ENCODE measurements around the gene CRACDL.

The CRACDL gene

GRCh38 chr2:98871506-98871905 is 64.5 kb downstream of the CRACDL start:
- Histone ChIP-seq H3K36me3 (ENCODE audit: insufficient read depth, low read length) (no peaks in the 10 kb centered on the region), H2AFZ (ENCODE audit: low read length, unreplicated experiment) (no peak overlapping the region), H3K4me3 (ENCODE audit: low read depth, low read length) (no peak overlapping the region), H3K79me2 (ENCODE audit: control insufficient read depth, insufficient read depth, low read length, unreplicated experiment) (no peaks in the 10 kb centered on the region), H3K4me1 (ENCODE audit: control insufficient read depth, insufficient read depth, low read length, unreplicated experiment) (peaks cover 27% of the 10 kb centered on the region), H3K27me3 (ENCODE audit: insufficient read depth, low read length) (no peaks in the 10 kb centered on the region), H3K27ac (ENCODE audit: low read depth, low read length) (no peak overlapping the region)

- peaks cover 34% of the 10 kb centered on the region for H3K4me1 ChIP-seq (ENCODE audit: control insufficient read depth, insufficient read depth, low read length, unreplicated experiment)
- H3K79me2 ChIP-seq (ENCODE audit: control insufficient read depth, insufficient read depth, low read length, unreplicated experiment), result no peaks in the 10 kb centered on the region
- no peaks in the 10 kb centered on the region for H3K36me3 ChIP-seq (ENCODE audit: insufficient read depth, low read length)
- no peak overlapping the region for H3K27ac ChIP-seq (ENCODE audit: low read depth, low read length)
- no peak overlapping the region for H2AFZ ChIP-seq (ENCODE audit: low read length, unreplicated experiment)
- H3K27me3 ChIP-seq (ENCODE audit: insufficient read depth, low read length), result no peaks in the 10 kb centered on the region
- no peak overlapping the region for H3K4me3 ChIP-seq (ENCODE audit: low read depth, low read length)
Observed at GRCh38 chr2:98870516-98871158, 65.4 kb downstream of the CRACDL start.

- Histone ChIP-seq H3K4me1 (ENCODE audit: control insufficient read depth, insufficient read depth, low read length, unreplicated experiment) (peaks cover 41% of the 10 kb centered on the region), H3K36me3 (ENCODE audit: insufficient read depth, low read length) (no peaks in the 10 kb centered on the region), H3K79me2 (ENCODE audit: control insufficient read depth, insufficient read depth, low read length, unreplicated experiment) (no peaks in the 10 kb centered on the region), H3K27ac (ENCODE audit: low read depth, low read length) (no peak overlapping the region), H2AFZ (ENCODE audit: low read length, unreplicated experiment) (no peak overlapping the region), H3K4me3 (ENCODE audit: low read depth, low read length) (no peak overlapping the region), H3K27me3 (ENCODE audit: insufficient read depth, low read length) (no peaks in the 10 kb centered on the region)
Observed at GRCh38 chr2:98869870-98870269, 66.2 kb downstream of the CRACDL start.

- H3K4me1 ChIP-seq (ENCODE audit: control insufficient read depth, insufficient read depth, low read length, unreplicated experiment), result peaks cover 42% of the 10 kb centered on the region
- H2AFZ ChIP-seq (ENCODE audit: low read length, unreplicated experiment), result no peak overlapping the region
- H3K27me3 ChIP-seq (ENCODE audit: insufficient read depth, low read length), result no peaks in the 10 kb centered on the region
- no peaks in the 10 kb centered on the region for H3K79me2 ChIP-seq (ENCODE audit: control insufficient read depth, insufficient read depth, low read length, unreplicated experiment)
- H3K4me3 ChIP-seq (ENCODE audit: low read depth, low read length), result no peak overlapping the region
- no peaks in the 10 kb centered on the region for H3K36me3 ChIP-seq (ENCODE audit: insufficient read depth, low read length)
- H3K27ac ChIP-seq (ENCODE audit: low read depth, low read length), result no peak overlapping the region
Observed at GRCh38 chr2:98869272-98869641, 66.8 kb downstream of the CRACDL start.

GRCh38 chr2:98868548-98869271 is 67.3 kb downstream of the CRACDL start:
- Histone ChIP-seq H3K4me1 (ENCODE audit: control insufficient read depth, insufficient read depth, low read length, unreplicated experiment) (peaks cover 42% of the 10 kb centered on the region), H3K27me3 (ENCODE audit: insufficient read depth, low read length) (no peaks in the 10 kb centered on the region), H3K27ac (ENCODE audit: low read depth, low read length) (no peak overlapping the region), H3K36me3 (ENCODE audit: insufficient read depth, low read length) (no peaks in the 10 kb centered on the region), H3K79me2 (ENCODE audit: control insufficient read depth, insufficient read depth, low read length, unreplicated experiment) (no peaks in the 10 kb centered on the region), H2AFZ (ENCODE audit: low read length, unreplicated experiment) (no peak overlapping the region), H3K4me3 (ENCODE audit: low read depth, low read length) (no peak overlapping the region)

- Histone ChIP-seq H2AFZ (ENCODE audit: low read length, unreplicated experiment) (no peak overlapping the region), H3K4me1 (ENCODE audit: control insufficient read depth, insufficient read depth, low read length, unreplicated experiment) (peaks cover 42% of the 10 kb centered on the region)
Observed at GRCh38 chr2:98867539-98868309, 68.3 kb downstream of the CRACDL start.

GRCh38 chr2:98866033-98866432 is 70.0 kb downstream of the CRACDL start:
- peak overlapping the region; percentile 21 for H2AFZ ChIP-seq (ENCODE audit: low read length, unreplicated experiment)

More at GRCh38 chr2:98867539-98868309, 68.3 kb downstream of the CRACDL start:
- Histone ChIP-seq H3K27ac (ENCODE audit: low read depth, low read length) (peak overlapping the region; percentile 11; the same call in 1 of the 2 replicates), H3K79me2 (ENCODE audit: control insufficient read depth, insufficient read depth, low read length, unreplicated experiment) (no peaks in the 10 kb centered on the region), H3K36me3 (ENCODE audit: insufficient read depth, low read length) (no peaks in the 10 kb centered on the region), H3K4me3 (ENCODE audit: low read depth, low read length) (no peak overlapping the region), H3K27me3 (ENCODE audit: insufficient read depth, low read length) (no peaks in the 10 kb centered on the region)

GRCh38 chr2:98861601-98862000 is 74.4 kb downstream of the CRACDL start:
- H3K36me3 ChIP-seq (ENCODE audit: insufficient read depth, low read length), result no peaks in the 10 kb centered on the region

More at GRCh38 chr2:98866033-98866432, 70.0 kb downstream of the CRACDL start:
- H3K36me3 ChIP-seq (ENCODE audit: insufficient read depth, low read length), result no peaks in the 10 kb centered on the region
- H3K27ac ChIP-seq (ENCODE audit: low read depth, low read length), result peak overlapping the region; percentile 78
- no peaks in the 10 kb centered on the region for H3K79me2 ChIP-seq (ENCODE audit: control insufficient read depth, insufficient read depth, low read length, unreplicated experiment)
- no peaks in the 10 kb centered on the region for H3K27me3 ChIP-seq (ENCODE audit: insufficient read depth, low read length)
- H3K4me3 ChIP-seq (ENCODE audit: low read depth, low read length), result no peak overlapping the region
- H3K4me1 ChIP-seq (ENCODE audit: control insufficient read depth, insufficient read depth, low read length, unreplicated experiment), result peaks cover 42% of the 10 kb centered on the region

GRCh38 chr2:98859323-98859722 is 76.7 kb downstream of the CRACDL start:
- Histone ChIP-seq H3K4me3 (ENCODE audit: low read depth, low read length) (no peak overlapping the region), H3K27me3 (ENCODE audit: insufficient read depth, low read length) (no peaks in the 10 kb centered on the region), H2AFZ (ENCODE audit: low read length, unreplicated experiment) (no peak overlapping the region), H3K36me3 (ENCODE audit: insufficient read depth, low read length) (no peaks in the 10 kb centered on the region), H3K79me2 (ENCODE audit: control insufficient read depth, insufficient read depth, low read length, unreplicated experiment) (no peaks in the 10 kb centered on the region), H3K4me1 (ENCODE audit: control insufficient read depth, insufficient read depth, low read length, unreplicated experiment) (no peaks in the 10 kb centered on the region), H3K27ac (ENCODE audit: low read depth, low read length) (no peak overlapping the region)

More at GRCh38 chr2:98861601-98862000, 74.4 kb downstream of the CRACDL start:
- no peak overlapping the region for H3K4me3 ChIP-seq (ENCODE audit: low read depth, low read length)
- no peak overlapping the region for H2AFZ ChIP-seq (ENCODE audit: low read length, unreplicated experiment)
- no peak overlapping the region for H3K27ac ChIP-seq (ENCODE audit: low read depth, low read length)
- peaks cover 16% of the 10 kb centered on the region for H3K4me1 ChIP-seq (ENCODE audit: control insufficient read depth, insufficient read depth, low read length, unreplicated experiment)
- H3K27me3 ChIP-seq (ENCODE audit: insufficient read depth, low read length), result no peaks in the 10 kb centered on the region
- H3K79me2 ChIP-seq (ENCODE audit: control insufficient read depth, insufficient read depth, low read length, unreplicated experiment), result no peaks in the 10 kb centered on the region

GRCh38 chr2:98857001-98857400 is 79.0 kb downstream of the CRACDL start:
- H2AFZ ChIP-seq (ENCODE audit: low read length, unreplicated experiment), result no peak overlapping the region
- H3K79me2 ChIP-seq (ENCODE audit: control insufficient read depth, insufficient read depth, low read length, unreplicated experiment), result no peaks in the 10 kb centered on the region
- no peaks in the 10 kb centered on the region for H3K27me3 ChIP-seq (ENCODE audit: insufficient read depth, low read length)
- no peak overlapping the region for H3K4me3 ChIP-seq (ENCODE audit: low read depth, low read length)
- H3K36me3 ChIP-seq (ENCODE audit: insufficient read depth, low read length), result no peaks in the 10 kb centered on the region
- H3K4me1 ChIP-seq (ENCODE audit: control insufficient read depth, insufficient read depth, low read length, unreplicated experiment), result no peaks in the 10 kb centered on the region
- H3K27ac ChIP-seq (ENCODE audit: low read depth, low read length), result no peak overlapping the region

All from ACC112 (cell line).